GM19372 (cell line): ENCODE results near the gene COG1.

Source experiments
- ATAC-seq: cut with Tn5 transposase; IDR thresholded peaks from one replicate; pipeline ENCODE4 v1.9.1; 2021; ENCODE audit warnings: mild to moderate bottlenecking, low read depth, moderate library complexity; ENCODE audit not compliant: unreplicated experiment

COG1 gene

DNA sequence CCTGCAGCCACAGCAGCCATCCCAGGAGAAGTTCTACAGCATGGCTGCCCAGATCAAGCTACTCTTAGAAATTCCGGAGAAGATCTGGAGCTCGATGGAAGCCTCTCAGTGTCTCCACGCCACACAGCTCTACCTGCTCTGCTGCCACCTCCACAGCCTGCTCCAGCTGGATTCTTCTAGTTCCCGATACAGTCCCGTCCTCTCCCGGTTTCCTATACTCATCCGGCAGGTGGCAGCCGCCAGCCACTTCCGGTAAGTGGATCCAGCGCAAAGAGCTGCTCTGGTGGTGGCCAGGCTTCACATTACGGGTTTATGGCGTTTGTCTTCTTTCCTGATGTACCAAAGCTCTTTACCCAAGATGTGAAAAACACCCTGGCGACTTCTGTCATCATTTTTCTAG, 3.6 kb downstream of the COG1 start:
- ATAC-seq, result no peak

GRCh38 chr17:73197161-73197560, 4.3 kb downstream of the COG1 start:
- no peak for ATAC-seq

GRCh38 chr17:73198201-73198929, 5.5 kb downstream of the COG1 start:
- no peak for ATAC-seq

- ATAC-seq, result no peak
Observed at GRCh38 chr17:73198930-73199260, 6.0 kb downstream of the COG1 start.

GRCh38 chr17:73199751-73200317, 7.0 kb downstream of the COG1 start:
- ATAC-seq, result no peak

DNA sequence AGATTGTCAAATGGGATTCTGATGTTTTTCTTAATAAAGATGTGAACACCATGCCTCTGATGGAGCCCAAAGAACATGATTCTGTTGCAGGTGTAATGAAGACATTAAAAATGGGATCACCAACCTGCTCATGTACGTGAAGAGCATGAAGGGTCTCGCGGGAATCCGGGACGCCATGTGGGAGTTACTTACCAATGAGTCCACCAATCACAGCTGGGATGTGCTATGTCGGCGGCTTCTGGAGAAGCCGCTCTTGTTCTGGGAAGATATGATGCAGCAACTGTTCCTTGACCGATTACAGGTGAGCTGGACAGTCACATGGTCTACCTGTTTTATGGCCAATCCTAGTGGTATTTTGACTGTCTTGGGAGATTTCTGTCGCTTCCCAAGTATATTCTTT, 7.6 kb downstream of the COG1 start:
- no peak for ATAC-seq

DNA sequence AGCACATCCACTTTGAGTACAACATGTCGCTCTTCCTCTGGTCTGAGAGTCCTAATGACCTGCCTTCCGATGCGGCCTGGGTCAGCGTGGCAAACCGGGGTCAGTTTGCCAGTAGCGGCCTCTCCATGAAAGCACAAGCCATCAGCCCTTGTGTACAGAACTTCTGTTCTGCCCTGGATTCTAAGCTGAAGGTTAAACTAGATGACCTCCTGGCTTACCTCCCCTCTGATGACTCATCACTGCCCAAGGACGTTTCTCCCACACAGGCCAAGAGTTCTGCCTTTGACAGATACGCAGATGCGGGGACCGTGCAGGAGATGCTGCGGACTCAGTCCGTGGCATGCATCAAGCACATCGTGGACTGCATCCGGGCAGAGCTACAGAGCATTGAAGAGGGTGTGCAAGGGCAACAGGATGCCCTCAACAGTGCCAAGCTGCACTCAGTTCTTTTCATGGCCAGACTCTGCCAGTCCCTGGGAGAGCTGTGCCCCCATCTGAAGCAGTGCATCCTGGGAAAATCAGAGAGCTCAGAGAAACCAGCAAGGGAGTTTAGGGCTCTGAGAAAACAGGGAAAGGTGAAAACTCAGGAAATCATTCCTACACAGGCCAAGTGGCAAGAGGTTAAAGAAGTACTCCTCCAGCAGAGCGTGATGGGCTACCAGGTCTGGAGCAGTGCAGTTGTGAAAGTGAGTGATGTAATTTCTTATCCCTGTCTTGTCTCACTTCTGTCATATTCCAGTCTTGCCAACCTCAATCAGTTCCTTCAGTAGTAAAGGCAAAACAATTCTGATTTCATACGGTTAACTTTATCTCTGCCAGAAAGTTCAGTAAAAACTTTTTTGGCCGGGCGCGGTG, 8.6 kb downstream of the COG1 start:
- no peak for ATAC-seq

DNA sequence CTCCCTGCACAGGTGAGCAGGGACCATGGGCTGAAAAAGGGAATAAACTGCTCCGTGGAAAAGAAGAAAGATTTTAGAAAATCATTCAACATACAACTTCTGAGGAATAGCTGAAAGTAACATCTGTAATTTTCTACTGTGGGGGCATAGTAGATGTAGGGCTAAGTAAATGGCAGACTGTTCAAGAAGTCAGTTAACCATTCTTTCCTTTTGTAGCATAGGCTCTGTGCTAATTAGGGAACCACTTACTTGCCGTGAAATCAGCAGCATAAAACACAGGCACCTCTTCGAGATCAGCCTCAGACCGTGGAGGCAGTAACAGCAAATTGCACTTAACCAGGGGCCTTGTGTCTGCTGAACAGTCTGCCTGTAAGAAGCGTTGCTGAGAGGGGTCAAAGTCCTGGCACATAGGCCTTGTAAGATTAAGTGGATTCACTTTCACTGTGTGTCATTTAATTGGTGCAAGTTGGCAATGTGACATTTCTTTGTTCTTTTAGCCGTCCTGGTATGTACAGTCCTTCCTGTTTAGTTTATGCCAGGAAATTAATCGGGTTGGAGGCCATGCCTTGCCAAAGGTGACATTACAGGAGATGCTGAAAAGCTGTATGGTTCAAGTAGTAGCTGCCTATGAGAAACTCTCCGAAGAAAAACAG, 10.4 kb downstream of the COG1 start:
- no peak for ATAC-seq

DNA sequence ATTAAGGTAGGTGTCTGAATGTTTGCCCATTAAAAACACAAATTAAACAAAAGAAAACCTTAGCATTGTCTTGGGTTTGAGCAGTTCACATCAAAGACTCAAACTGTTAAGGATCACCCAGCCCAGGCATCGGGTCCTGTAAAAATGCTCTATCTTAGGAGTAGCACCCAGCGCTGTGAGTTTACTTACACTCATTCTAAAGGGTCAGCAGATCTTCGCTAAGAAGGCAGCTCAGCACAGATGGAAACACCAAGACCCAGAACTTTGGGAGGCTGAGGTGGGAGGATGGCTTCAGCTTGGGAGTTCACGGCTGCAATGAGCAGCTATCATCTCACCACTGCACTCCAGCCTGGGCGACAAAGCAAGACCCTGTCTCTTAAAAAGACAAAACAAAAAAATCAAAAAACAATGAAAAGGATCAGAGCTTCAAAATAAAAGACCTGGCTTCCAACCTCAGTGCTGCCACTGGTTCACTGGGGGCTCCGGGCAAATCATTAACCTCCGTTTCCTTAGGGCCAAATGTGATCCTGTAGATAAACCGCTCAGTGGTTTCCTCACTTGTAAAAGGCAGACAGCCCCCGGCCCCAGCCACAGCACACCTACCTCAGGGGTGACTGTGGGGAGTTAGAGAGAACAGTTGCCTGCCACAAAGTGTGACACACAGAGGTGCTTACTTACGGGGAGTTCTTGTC, 11.1 kb downstream of the COG1 start:
- no peak for ATAC-seq

DNA sequence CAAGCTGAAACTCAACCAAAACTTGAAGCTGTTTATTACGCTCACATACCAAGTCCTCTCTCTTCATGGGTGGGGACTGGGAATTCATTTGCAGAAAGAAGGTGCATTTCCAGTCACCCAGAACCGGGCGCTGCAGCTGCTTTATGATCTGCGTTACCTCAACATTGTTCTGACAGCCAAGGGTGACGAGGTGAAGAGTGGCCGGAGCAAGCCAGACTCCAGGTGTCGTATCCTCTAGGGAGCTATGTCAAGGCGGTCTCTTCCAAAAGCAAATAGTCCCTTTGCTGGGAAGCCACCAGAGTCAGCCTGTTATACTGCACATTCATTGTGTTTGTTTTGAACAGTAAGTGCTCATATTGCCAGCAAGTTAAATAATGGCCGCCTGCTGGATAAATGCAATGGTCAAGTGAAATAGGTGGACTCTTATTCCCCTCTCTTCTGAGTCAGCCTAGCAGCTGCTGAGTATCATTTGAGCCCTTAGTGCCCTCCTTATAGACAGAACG, 12.7 kb downstream of the COG1 start:
- ATAC-seq, result no peak

GRCh38 chr17:73208139-73208827, 15.4 kb downstream of the COG1 start:
- ATAC-seq, result no peak

- ATAC-seq, result no peak
Observed at GRCh38 chr17:73209436-73209835, 16.6 kb downstream of the COG1 start.

DNA sequence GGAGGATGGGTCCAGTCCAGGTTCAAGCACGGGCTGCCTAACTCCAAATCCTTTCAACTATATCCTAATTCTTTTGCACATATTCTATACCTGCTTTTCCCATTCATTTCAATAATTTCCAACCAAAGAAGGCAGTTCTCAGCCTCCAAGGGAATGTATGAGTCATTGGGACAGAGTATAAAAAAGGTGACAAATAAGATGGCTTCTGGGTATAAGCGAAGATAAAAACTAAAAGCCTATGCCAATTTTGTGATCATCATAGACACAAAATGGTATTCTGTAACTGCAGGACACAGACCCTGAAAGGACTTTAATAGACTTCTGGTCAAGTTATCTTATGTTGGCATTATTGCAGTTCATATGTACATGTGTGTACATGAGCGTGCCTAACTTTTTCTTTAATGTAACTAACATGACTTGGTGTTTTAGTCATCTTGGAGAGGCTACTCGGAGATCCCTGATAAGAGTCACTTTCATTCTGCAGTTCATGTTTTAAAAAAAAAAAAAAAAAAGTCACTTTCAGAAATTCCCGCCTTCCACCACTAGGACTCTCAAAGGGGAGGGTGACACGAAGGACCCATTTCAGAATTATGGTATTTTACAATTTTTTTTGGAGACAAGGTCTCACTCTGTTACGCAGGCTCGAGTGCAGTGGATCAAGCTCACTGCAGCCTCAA, 17.3 kb downstream of the COG1 start:
- ATAC-seq, result no peak

GRCh38 chr17:73211745-73212144, 18.9 kb downstream of the COG1 start:
- ATAC-seq, result no peak

GRCh38 chr17:73214008-73214407, 21.2 kb downstream of the COG1 start:
- ATAC-seq, result no peak

- no peak for ATAC-seq
Observed at GRCh38 chr17:73214851-73215250, 22.0 kb downstream of the COG1 start.

DNA sequence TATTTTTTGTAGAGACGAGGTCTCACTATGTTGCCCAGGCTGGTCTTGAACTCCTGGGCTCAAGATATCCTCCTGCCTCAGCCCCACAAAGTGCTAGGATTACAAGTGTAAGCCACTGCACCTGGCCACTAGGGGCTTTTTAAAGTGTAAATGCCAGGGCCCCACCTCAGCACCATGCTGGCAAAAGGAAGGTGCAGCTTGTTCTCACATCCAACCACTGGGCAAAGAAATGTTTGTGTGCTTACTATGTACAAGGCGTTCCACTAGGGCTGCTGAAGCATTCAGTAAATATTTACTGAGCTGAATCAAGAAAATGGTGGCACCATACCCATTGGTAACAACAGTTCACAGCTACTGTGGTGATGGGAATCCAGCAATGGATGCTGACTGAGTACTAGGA, 22.6 kb downstream of the COG1 start:
- ATAC-seq, result no peak

- no peak for ATAC-seq
Observed at GRCh38 chr17:73223626-73224230, 30.9 kb downstream of the COG1 start.

GRCh38 chr17:73224237-73224636, 31.4 kb downstream of the COG1 start:
- ATAC-seq, result no peak
